ENCODE results near the gene TESMIN.

The TESMIN gene

GRCh38 chr11:68761801-68762200 is 10.5 kb upstream of the TESMIN start:
- DNase-seq = no peak

- no peak for DNase-seq
These were observed 8.7 kb upstream of the TESMIN start for GRCh38 chr11:68759991-68760390.

DNA sequence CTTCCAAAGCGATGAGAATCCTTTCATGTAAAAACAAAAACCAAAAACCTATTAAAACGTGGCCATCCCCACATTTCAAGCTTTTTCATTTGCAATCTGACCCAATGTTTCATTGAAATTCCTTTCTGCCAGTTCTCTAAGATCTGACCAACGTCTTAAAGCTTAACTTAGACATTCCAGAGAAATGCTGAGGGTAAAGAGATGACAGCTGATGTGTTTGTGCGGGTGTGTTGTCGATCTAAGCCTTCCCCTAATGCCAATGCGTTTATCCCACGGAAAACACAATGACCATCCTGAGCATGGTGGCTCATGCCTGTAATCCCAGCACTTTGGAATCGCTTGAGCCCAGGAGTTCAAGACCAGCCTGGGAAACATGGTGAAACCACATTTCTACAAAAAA is 6.4 kb upstream of the TESMIN start:
- DNase-seq = no peak

DNA sequence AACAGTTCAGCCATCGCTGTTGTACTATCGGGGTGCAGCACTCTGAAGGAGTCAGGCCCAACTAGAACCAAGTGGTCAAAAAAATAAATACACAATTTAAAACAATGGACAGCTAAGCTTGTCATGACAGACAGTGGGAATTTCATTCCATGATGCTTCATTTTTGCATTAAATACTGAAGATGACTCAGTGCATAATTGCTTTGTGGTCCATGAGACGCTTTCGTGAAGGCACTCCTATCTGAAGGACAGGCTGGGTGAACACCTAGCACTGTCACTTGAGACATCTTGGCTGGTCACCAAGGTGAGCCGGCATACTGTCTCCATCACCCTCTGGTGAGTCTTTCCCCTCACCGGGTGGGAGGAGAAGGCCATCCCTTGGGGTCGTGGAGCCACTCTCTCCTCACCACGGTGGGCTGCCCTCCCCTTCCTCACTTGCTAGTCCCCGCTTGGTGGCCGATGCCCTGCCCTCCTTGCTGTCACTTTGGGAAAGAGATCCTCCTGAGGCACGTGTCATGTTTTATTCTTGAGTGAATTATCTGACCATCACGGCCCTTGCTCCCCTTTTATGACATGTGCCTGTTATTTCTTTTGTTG is 4.9 kb upstream of the TESMIN start:
- DNase-seq = no peak

GRCh38 chr11:68753300-68753699 is 2.0 kb upstream of the TESMIN start:
- no peak for DNase-seq

- DNase-seq = no peak
These were observed 355 bp downstream of the TESMIN start for GRCh38 chr11:68751004-68751325.

GRCh38 chr11:68750195-68751003 is 921 bp downstream of the TESMIN start:
- DNase-seq = no peak

DNA sequence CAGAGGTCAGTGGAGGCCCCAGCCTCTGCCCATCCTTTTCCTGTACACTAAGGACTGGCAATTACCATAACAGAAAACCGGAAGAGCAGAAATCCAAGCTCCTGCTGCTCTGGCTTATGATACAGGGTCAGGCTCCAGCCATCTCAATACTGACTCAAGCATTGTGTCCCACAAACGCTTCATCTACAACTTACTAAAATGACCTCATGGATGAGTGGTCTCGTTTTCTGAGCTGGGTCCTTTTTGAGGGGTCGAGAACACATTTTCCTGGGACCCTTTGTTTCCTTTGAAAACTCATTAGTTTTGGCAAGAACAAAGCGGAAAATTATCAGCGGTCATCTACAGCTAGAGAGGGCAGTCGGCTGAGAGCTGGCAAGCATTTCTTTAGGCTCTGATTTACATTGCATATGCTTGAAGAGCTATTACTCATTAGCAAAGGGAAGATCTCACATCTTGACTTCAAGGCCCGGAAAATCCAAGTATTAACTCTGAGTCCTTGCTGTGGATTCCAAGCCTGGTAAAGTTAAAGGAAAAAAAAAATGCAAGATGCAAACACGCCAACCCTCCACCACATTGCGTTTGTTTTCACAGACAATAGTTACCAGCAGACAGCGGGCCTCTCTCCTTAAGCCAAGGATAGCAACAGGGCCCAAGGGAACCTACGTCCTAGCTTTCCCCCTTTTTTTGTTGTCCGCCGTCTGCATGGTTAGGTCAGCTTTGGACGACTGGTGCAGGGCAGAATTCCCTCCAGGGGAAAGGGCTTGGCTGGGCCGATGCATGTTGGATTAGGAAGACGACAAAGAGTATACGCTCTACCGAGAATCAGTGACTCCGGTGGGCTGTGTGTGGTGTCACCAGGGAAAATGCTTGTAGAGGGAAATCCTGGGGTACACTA is 1.8 kb downstream of the TESMIN start:
- DNase-seq = no peak

GRCh38 chr11:68748061-68748460 is 3.3 kb downstream of the TESMIN start:
- DNase-seq = no peak

DNA sequence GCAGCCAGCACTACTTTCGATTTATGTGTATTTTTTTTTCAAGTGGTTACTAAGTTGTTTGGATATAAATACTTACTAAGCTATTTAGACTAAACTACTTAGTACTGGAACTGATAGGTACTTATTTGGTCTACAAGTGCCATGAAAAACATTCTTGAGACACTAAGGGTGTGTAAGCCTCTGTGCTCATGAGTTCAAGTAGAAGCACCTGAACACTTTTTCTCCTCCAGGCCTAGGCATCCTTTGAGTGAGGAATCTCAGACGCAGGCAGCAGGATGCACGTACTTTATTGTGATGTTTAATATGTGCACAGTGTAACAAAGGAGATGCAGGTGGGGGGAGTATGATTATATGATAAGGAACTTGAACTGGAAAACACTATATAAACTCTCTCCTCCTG is 7.8 kb downstream of the TESMIN start:
- DNase-seq = no peak

GRCh38 chr11:68741463-68741862 is 9.9 kb downstream of the TESMIN start:
- DNase-seq = no peak

DNA sequence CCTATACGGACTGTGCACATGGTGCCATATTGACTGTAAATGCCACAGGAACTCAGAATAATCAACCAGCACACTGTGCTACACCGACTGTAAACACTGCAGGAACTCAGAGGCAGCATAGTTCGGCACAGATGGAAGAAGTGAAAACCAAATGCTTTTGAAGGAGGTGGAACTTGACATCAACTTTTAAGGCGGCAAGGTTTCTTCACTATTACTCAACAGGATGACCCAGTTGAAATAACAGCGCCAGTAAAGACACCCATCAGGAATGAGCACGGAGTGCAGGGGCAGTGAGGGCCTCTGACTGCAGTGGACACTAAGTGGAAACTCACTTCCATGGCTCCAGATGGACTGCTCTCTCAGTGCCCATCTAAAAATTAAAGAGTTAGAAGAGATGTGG is 15.7 kb downstream of the TESMIN start:
- DNase-seq = no peak

DNA sequence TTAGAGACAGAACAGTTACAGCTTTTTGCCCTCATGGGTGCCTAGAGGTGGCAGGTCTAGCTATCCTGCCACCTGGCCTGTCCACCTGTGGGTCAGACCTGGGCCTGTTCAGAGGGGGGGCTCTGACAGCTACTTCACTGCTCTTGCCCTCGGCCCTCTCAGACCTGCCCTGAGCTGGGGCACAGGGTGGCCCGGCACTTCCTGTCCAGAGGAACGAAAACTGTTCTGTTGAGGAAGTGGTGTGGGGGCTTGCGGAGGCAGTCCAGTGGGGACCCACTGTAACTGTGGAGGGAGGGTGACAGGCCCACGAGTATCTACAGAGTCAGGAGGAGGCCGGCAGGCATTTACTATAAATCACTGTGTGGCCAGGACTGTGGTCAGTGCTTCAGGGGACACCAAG is 16.2 kb downstream of the TESMIN start:
- DNase-seq = no peak

DNA sequence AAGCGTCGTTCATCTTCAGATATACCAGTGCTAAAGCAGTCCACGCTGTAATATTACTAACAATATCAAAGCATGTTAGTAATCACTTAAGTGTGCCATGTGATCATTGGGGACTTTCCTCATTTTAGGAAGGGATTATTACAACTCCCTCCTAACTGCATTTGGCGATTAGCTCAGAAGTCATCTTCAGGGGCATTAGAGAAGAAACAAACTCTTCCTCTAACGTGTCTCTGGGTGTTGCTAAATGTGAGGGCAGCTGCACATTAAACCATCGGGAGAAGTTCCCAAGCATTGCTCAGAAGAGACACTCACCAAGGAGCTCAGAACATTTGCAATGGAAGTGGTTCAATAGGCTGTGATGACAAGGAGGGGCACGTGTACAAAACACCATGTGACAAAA is 17.2 kb downstream of the TESMIN start:
- DNase-seq = no peak

DNA sequence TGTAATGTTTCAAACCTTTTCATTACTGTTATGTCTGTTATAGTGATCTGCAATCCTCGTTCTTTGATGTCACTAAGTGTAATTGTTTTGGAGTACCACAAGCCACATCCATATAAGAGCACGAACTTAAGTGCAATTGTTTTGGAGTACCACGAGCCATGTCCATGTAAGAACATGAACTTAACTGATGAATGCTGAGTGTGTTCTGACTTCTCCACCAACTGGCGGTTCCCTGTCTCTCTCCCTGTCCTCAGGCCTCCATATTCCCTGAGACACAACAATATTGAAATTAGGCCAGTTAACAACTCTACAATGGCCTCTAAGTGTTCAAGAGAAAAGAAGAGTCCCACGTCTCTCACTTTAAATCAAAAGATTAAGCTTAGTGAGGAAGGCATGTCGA is 23.5 kb downstream of the TESMIN start:
- DNase-seq = no peak

- no peak for DNase-seq
These were observed 27.0 kb downstream of the TESMIN start for GRCh38 chr11:68724293-68724692.

DNA sequence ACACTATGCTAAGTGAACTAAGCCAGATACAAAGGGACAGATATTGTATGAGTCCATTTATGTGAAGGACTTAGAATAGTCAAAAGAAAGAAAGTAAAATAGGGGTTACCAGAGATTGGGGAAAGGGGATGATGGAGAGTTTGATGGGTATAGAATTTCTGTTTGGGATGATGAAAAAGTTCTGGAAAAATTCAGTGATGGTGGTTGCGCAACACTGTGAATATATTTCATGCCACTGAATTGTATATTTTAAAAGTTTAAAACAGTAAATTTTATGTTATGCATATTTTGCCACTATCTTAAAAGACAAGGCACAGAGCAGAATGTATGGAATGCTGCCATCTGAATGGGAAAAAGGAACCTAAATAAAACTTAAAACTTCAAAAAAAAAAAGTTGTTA is 29.2 kb downstream of the TESMIN start:
- no peak for DNase-seq

DNA sequence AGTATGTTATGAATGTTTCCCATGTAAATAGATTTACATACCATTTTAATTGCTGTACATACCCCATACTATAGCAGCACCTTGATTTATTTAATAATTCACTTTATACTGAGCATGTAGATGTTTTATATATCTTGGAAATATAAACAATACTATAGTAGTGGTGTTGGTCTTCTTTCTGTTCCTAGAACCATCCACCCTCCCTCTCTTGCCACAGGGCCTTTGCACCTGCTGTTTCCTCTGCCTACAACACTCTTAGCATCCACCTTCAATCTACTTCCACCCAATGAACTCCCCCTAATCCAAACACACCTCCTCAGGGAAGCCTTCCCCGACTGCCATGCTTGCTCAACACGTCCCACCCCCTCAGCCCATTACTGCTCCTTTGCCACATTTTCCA is 30.2 kb downstream of the TESMIN start:
- DNase-seq = no peak

GRCh38 chr11:68715456-68716122 is 35.7 kb downstream of the TESMIN start:
- no peak for DNase-seq

- no peak for DNase-seq
These were observed 37.1 kb downstream of the TESMIN start for GRCh38 chr11:68714060-68714856.

DNA sequence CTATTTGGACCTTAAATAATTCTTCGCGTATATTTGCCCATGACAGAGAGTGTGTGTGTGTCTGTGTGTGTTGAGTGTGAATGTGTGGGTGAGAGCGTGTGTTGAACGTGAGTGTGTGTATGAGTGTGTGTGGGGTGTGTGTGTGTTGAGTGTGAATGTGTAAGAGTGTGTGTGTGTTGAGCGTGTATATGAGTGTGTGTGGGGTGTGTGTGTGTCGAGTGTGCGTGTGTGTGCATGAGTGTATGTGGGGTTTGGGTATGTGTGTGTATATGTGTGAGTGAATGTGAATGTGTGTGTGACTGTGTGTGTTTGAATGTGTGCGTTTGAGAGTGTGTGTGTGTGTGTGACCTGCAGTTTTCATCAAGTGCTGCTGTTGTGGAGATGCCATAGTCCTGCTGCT is 40.2 kb downstream of the TESMIN start:
- DNase-seq = no peak

DNA sequence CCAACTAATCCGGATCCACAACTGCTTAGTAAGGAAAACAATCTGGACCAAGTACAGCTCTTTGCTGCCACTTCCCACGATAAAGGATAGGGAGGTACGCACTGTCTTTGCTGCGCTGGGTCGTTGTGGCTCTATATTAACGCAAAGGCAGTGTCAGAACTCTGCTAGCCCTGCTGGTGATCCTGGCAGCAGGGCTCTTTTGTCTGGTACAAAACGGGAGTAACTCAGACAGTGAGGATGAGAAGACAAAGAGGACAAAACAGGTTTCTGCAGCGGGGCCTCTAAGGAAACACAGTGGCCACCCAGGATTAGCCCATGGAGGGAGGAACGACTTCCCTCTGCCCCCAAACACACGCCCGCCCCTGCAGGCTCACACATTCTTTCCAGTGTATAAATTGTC is 40.9 kb downstream of the TESMIN start:
- DNase-seq = no peak

DNA sequence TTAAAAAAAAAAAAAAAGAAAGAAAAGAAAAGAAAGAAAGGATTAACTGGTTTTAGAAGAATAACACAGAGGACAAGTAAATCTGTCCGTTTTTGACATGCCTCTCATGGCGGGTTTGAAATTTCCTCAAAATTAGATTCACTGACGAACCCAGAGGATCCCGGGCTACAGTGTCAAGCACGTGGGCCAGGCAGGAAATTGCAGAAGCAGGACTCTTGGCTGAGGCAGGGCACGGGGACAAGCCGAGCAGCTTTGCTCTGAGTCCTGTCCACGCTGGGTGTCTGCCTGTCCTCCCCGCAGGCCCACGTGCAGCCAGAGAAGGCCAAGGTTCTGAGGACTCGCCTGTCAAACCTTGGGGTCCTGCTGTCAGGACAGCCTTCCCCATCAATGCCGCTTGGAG is 42.3 kb downstream of the TESMIN start:
- DNase-seq = no peak
